Glomerular visceral epithelial cell (primary cell): ENCODE results near the gene SIAH3.
"Not testable (repeated sequence)": the region's sequence is repeated elsewhere in the genome, so short reads cannot be mapped to it uniquely, and the experiment has no call there.

Experiments
- DNase-seq: peaks from one replicate; pipeline ENCODE4 v3.0.0-alpha.2; 2016; ENCODE audit errors: extremely low spot score

Gene SIAH3

GRCh38 chr13:45783346-45784043 is 68.1 kb downstream of the SIAH3 start:
- no peak for DNase-seq

- DNase-seq = no peak
These were observed 69.1 kb downstream of the SIAH3 start for GRCh38 chr13:45782327-45783045.

GRCh38 chr13:45781553-45782326 is 69.8 kb downstream of the SIAH3 start:
- DNase-seq = peak; percentile 80

DNA sequence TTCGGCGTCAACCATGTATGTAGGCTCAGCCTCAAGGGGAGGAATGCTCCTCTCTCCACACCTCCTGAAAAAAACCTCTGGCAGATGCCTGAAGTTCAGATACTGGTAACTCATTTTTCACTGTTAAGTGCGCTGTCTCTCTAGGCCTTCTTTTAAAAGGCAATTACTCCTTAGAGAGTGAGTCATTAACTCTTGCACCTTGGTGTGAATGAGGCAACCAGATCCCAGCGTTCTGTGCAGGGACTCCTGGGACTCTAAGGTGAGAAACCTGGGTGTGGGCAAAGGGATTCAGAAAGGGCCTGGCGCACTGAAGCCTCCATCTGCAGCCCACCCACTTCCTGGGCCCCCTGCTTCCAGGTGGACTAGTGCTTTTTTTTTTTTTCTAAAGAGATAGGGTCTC is 71.7 kb downstream of the SIAH3 start:
- no peak for DNase-seq

GRCh38 chr13:45778882-45779281 is 72.7 kb downstream of the SIAH3 start:
- no peak for DNase-seq

DNA sequence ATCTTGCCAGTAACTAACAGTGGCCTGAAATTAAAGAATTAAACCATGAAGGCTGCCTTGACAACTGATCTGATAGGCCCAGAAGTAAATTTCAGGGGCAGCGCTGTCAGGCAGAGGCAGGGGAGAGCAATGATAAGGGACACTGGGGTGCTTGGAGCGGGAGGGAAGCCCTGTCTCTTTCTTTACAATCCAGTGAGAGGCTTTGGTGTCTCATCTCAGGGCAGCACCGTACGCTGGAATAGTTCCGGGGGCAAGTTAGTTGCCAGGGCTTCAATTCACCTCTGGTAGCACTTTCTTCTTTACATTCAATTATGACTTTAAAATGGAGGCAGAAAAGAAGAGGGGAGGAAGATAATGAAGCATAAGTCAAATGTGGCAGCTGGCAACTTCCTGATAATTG is 74.8 kb downstream of the SIAH3 start:
- DNase-seq = no peak

DNA sequence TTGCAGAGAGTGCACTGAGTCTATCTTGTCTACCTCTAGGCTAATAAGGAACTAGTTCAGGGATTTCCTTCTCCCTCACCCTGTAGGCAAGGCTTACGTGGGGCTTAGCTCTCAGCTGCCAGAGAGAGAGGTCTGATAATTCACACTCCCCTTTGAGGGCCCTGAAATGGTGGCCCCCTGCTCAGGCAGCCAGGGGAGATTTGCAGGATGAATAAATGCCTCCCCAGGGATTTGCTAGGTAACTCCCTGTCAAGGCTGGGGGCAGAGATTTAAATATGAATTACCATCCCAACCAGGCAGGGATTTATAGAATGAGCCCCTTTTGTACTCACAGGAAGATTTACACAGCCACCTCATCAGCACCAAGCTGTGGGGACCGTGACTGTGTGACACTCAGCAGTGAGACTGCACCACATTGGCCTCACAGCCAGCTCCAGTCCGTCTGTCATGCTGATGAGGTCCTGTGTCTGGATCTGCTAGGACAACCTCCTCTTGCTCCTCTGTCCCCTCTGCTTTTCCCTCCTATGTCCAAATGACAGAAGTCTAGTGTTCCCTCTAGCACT is 76.1 kb downstream of the SIAH3 start:
- no peak for DNase-seq

DNA sequence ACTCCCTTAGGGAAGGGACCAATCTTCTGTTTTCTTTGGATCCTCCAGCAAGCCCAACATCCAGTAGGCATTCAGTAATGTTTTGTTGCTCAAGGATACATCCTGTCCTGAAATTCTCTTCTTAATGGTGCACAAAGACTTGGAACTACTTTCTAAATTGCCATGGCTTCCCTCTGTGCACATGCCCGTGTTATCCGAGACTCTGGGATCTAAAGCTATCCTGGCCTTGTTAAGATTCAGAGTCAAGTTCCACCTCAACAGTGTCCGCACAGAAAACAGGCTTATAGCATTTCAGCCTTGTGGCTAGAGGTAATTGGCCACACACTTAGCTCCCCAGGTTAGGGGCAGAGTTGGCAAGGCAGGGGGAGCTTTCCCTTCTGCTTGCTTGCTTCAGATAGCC is 77.6 kb downstream of the SIAH3 start:
- no peak for DNase-seq

- DNase-seq = no peak
These were observed 78.3 kb downstream of the SIAH3 start for GRCh38 chr13:45773236-45773635.

DNA sequence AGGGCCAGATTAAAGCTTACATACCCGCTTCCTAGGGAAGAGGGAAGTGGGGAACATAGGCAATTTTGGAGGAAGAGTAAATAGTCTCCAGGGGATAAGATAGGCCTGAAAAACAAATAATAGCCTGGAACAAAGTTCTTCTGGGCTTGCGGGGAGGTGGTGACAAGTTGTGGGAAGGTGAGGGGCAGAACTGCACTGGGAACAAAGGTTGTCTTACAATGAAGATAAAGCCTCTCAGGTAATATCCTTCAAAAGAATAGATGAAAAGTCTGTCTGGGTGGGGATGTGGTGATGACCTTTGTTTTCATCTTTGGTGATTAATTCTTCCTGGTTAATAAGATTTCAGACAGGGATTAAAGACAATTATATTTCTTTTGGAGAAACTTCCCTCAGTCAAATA is 80.7 kb downstream of the SIAH3 start:
- no peak for DNase-seq

DNA sequence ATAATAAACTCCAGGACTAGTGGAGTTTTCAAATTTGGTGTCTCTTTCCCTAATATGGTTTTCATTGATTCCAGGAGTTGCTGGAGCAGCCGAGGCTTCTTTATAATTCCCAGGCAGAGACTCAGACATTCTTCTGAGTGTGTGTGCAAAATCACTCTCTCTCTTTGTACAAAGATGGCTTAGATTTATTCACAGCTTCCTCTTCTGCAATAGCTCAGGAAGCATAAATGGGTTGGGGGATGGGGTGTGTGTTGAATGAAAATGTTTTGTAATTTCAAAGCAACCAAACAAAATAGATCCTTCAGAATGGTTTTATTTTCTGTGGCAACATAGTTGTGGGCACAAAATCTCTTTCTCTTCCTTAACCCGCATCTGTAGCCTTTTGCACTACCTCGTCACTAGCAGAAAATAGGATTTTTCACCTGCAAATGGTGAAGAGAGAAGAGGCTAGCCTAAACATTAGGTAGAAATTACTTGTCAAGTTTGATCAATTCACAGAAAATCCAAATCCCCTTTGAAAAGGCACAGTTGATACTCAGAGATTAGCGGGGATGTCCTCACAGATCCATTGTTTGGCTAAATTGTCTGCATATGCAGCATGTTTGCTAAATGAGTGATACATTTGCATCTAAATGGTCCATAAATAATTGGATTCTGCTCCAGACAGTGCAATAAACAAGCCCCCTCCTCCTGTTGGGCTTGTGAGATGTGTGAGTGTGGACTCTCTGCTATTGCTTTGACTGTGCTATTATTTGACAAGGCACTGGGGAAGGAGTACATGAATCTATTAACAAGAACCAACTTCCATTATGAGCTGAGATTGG is 82.7 kb downstream of the SIAH3 start:
- DNase-seq = no peak

- DNase-seq = no peak
These were observed 86.1 kb downstream of the SIAH3 start for GRCh38 chr13:45765464-45765863.

GRCh38 chr13:45763419-45763818 is 88.1 kb downstream of the SIAH3 start:
- DNase-seq = no peak

DNA sequence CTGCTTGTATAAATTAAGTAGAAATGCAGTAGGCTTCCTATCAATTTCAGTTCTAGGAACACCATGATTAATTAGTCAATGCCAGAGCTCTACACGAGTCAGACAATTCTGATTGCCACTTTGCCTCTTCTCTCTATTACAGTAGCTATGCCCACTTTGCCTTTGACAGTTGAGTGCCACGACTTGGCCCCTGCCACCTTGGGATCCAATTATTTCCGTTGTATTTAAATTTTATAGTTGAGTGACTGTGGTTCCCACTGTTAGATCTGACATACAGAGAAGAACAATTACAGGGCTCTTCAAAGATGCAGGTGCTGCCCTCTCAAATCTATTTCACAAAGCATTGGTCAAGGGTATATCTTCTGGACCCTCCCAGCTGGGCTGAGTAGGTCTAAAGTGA is 94.0 kb downstream of the SIAH3 start:
- not testable (repeated sequence) for DNase-seq

GRCh38 chr13:45756498-45756897 is 95.1 kb downstream of the SIAH3 start:
- not testable (repeated sequence) for DNase-seq

DNA sequence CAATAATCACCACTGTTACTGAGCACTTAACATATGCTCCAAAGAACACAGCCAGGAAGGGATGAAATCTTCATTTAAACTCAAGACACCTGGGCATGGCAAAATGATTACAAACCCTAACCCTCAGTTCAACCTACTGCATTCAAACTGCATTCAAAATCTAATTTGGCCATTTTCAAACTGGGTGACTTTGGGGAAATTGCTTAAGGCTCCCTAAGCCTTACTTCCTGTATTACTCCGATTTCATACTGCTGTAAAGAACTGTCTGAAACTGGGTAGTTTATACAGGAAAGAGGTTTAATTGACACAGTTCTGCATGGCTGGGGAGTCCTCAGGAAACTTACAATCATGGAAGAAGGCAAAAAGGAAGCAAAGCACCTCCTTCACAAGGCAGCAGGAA is 99.0 kb downstream of the SIAH3 start:
- no peak for DNase-seq

DNA sequence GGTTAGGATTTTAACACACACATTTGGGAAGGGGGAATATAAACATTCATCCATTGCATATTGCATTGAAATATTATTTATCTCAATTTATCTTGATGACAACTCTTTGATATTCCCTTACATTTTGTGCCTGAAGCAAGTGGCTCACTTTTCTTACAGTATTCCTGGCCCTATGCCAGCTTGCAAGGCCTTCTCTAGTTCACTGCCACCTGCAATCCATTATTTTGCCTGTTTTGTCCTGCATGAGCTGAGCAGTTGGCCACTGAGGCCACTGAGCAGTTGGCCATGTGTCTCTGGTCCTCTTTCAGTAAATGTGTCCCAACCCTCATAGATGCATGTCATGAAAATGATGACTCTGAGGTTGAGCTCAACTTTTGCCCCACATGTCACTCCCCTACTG is 99.7 kb downstream of the SIAH3 start:
- DNase-seq = no peak

- no peak for DNase-seq
These were observed 101.0 kb downstream of the SIAH3 start for GRCh38 chr13:45750566-45750965.

GRCh38 chr13:45748941-45749759 is 102.4 kb downstream of the SIAH3 start:
- DNase-seq = no peak

- DNase-seq = no peak
These were observed 104.5 kb downstream of the SIAH3 start for GRCh38 chr13:45747071-45747470.

DNA sequence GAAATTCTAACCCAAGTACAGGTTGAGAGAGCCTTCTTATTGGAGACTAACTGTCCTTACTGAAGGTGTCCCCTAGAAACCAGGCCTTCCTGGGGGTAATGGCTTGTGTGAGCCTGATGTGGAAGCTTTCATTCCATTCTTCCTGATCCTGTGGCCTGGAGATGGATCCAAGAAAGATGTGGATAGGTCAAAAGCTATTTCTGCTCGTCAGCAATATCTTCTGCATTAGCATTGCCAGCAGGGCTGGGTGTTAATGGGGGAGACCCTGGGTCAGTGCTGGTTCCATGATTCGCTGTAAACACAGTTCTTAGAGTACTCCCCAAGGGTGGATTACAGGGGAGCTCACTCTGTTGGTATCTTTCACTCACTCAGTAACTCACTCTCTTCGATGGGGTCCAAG is 106.6 kb downstream of the SIAH3 start:
- DNase-seq = no peak
